Panc1 (cell line): Measurements from ENCODE around the gene MAST4.

Source experiments
- CTCF ChIP-seq: fragments of 450-650 bp; IDR thresholded peaks from 2 replicates; pipeline ENCODE4 v1.5.1; 2017; ENCODE audit warnings: mild to moderate bottlenecking
- POLR2AphosphoS5 ChIP-seq: IDR thresholded peaks from 2 replicates; pipeline ENCODE4 v1.6.1; 2012; ENCODE audit warnings: mild to moderate bottlenecking, low read depth, low read length, moderate library complexity
- REST ChIP-seq, 2 experiments: IDR thresholded peaks; 2 replicates each; pipeline ENCODE4 v1.6.1; 2011 to 2012; ENCODE audit warnings: low read depth in 2 of 2, control low read depth in 1 of 2, low read length in 1 of 2, mild to moderate bottlenecking in 1 of 2, moderate library complexity in 1 of 2; ENCODE audit not compliant: insufficient read depth in 1 of 2
- TCF7L2 ChIP-seq: IDR thresholded peaks from 2 replicates; pipeline ENCODE4 v1.6.1; 2011; ENCODE audit warnings: mild to moderate bottlenecking, low read depth, low read length, inconsistent platforms

- TF ChIP-seq CTCF (no peak), POLR2AphosphoS5 (no peak), TCF7L2 (no peak), REST (IDR thresholded peaks at IDR 0.05; ENCODE audit: insufficient read depth in 1 of 2, low read depth in 2 of 2, low read length in 1 of 2) (no peak)
Observed at GRCh38 chr5:67164856-67165525, 568.8 kb downstream of the MAST4 start.
